Measurements from ENCODE around the gene SLC16A8.

The SLC16A8 gene

DNA sequence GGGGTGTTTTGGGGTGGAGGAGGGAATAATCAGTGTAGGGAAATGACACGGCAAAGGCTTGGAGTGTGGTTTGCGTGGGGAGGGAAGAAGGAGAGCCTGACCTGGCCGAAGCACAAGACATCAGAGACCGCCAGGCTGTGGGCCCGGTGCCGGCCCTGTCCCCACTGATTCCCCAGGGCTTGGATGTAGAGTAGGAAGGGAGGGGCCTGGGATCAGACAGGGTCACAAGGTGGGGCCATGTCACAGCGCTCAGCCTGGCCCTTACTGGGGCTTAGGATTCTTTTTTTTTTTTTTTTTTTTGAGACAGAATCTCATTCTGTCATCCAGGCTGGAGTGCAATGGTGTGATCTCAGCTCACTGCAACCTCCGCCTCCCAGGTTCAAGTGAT is 17.0 kb downstream of the SLC16A8 start:
- no peak for DNase-seq (ENCODE audit: insufficient read length, low spot score)
- no peak for TF ChIP-seq POLR2A (IDR thresholded peaks at IDR 0.05; ENCODE audit: low read depth, low read length)
- no peak for FAIRE-seq

DNA sequence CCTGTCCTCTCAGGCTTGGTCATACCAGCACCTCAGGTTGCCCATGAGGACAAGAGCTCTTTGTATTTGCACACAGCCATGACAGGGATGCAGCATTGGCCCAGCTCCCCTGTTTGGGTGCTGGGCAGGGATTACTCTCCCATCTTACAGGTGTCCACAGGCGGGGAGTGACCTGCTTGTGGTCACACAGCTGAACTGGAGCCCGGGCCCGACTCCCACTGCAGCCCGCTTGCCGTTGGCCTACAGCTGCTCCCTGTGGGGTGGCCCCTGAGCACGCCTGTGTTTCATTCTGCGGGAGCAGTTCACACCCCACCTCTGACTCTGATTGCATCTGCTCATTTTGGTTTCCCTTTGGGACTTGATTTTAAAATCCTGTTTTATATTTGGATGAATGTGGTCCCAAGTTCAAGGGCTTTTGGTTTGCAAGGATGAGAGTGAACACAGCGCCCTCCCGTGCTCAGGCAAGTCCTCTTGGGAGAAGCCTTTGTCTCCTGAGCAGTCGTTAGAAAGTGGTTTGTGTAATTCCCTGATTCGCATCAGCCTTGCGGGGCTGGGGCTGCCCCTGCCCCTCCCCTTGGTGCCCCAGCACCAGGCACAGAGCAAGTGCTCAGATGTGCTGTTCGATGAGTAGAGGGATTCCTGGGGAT is 17.5 kb downstream of the SLC16A8 start:
- FAIRE-seq, result no peak
- DNase-seq (ENCODE audit: insufficient read length, low spot score), result no peak
- no peak for TF ChIP-seq POLR2A (IDR thresholded peaks at IDR 0.05; ENCODE audit: low read depth, low read length)

GRCh38 chr22:38065539-38065938 is 18.4 kb downstream of the SLC16A8 start:
- FAIRE-seq (no peak), DNase-seq (ENCODE audit: insufficient read length, low spot score) (no peak)
- TF ChIP-seq POLR2A (IDR thresholded peaks at IDR 0.05; ENCODE audit: low read depth, low read length), result no peak

DNA sequence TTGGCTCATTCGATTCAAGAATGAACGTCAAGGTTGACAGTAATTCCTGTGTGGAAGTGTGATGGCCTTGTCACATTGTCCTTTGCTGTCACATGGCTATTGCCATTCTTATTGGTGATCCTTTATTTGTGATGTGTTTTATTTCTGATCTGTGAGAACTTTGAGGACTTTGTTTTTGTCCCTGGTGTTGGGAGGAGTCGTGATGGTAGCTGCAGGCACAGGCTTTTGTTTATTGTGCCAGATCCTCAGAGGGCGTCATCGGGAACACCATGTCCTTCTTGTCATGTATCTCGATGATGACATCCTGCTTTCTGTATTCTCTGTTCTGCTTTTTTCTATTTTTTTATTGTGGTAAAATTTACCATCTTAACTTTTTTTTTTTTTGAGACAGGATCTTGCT is 21.2 kb downstream of the SLC16A8 start:
- no peak for TF ChIP-seq POLR2A (IDR thresholded peaks at IDR 0.05; ENCODE audit: low read depth, low read length)
- FAIRE-seq (no peak), DNase-seq (ENCODE audit: insufficient read length, low spot score) (no peak)

DNA sequence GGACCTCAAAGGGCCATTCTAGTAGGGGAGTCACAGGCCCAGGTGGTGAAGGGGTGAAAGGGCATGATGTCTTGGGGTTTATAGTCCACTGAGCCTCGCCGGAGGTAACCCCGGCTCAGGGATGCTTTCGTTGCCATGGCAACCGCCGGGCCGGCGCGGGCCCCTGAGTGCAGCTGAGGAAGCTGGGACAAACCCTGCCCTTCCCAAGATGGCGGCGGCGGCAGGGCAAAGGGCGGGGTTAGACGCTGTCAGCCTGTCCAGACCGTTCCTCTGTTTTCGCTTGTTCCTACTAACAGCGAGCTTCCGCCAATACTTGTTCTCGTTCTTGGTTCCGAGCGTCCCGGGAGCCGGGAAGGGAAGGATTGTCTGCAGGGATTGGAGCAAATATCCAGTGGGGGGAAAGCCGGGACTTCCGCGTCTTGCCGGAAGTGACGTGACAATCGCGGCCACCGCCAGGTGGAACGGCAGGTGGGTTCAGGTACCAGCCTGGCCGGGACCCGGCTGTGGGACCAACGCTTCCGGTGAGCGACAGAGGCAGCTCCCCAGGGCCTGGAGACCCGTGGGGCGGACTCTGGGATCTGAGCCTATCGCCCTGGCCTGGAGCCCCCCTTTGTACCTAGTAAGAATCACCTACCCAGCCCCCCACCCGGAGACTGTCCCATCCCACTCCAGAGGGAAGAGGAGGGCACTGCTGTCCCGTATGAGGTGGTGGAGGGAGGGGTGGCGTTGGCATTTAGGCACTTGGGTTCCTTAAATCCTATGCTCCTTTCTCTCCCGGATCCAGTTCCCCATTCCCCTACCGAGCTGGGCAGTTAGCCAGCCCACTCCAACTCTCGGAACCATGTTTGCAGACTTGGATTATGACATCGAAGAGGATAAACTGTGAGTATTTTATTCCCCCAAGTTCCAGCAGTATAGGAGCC is 26.8 kb downstream of the SLC16A8 start, which contains the start of gene PICK1:
Gene PICK1, plus strand, starts transcription at position 436 of the 923 bp plus-strand sequence. Its CDS starts 406 bp downstream, at position 842.
- no peak for FAIRE-seq
- DNase-seq (ENCODE audit: insufficient read length, low spot score), result peak; percentile 87
- 0 out of 2 replicates have a peak, but pooled peaks have one; percentile 9 for TF ChIP-seq POLR2A (IDR thresholded peaks at IDR 0.05; ENCODE audit: low read depth, low read length)

DNA sequence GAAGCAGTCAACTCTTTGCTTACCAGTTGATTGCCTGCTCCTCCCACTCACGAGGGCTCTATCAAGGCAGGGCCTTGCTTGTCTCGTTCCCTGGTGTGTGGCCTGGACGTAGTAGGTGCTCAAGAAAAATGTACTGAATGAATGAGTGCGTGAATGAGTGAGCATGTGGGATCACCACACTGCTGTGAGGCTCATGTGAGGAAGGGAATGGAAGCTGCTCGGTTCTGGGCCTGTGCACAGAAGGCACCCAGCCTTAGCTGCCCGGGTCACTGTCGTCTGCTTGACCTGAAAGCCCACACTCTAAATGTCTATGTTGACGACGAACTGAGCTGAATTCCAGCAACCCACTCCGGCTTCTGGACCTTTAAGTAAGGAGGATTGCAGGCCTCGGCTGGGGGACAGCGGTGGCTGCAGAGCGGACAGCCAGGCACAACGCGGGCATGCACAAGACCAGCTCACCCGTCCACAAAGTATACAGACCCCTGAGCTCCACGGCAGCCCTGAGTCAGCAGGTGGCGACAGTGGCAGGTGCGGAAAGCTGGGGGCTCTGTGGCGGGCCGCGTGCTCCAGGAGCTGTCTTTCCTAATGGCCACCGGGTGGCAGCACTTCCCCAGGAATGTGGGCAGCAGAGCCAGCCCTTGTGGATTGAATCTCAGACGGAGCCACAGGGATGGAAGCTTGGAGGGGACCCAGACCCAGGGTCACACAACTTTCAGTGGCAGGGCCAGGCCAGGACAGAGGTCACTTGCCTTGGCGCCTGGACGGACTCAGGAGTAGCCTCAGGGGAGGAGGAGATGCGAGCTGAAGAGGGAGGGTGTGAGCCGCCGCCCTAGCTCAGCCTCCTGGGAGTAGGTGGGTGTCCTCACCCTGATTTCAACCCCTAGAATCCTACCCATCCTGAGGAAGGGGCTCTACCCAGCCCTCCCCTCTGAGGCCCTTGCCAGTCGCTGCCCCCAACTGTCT is 31.8 kb downstream of the SLC16A8 start:
- DNase-seq (ENCODE audit: insufficient read length, low spot score), result peak; percentile 62
- no peak for FAIRE-seq
- TF ChIP-seq POLR2A (IDR thresholded peaks at IDR 0.05; ENCODE audit: low read depth, low read length), result no peak

- no peak for FAIRE-seq
- TF ChIP-seq POLR2A (IDR thresholded peaks at IDR 0.05; ENCODE audit: low read depth, low read length), result no peak
Measured at GRCh38 chr22:38051261-38051660, 32.7 kb downstream of the SLC16A8 start.

GRCh38 chr22:38050720-38051119 is 33.3 kb downstream of the SLC16A8 start:
- no peak for FAIRE-seq
- no peak for TF ChIP-seq POLR2A (IDR thresholded peaks at IDR 0.05; ENCODE audit: low read depth, low read length)
- no peak for DNase-seq (ENCODE audit: insufficient read length, low spot score)

More at GRCh38 chr22:38051261-38051660, 32.7 kb downstream of the SLC16A8 start:
- no peak for DNase-seq (ENCODE audit: insufficient read length, low spot score)

GRCh38 chr22:38049812-38050619 is 34.0 kb downstream of the SLC16A8 start:
- FAIRE-seq (no peak), DNase-seq (ENCODE audit: insufficient read length, low spot score) (no peak)
- no peak for TF ChIP-seq POLR2A (IDR thresholded peaks at IDR 0.05; ENCODE audit: low read depth, low read length)

DNA sequence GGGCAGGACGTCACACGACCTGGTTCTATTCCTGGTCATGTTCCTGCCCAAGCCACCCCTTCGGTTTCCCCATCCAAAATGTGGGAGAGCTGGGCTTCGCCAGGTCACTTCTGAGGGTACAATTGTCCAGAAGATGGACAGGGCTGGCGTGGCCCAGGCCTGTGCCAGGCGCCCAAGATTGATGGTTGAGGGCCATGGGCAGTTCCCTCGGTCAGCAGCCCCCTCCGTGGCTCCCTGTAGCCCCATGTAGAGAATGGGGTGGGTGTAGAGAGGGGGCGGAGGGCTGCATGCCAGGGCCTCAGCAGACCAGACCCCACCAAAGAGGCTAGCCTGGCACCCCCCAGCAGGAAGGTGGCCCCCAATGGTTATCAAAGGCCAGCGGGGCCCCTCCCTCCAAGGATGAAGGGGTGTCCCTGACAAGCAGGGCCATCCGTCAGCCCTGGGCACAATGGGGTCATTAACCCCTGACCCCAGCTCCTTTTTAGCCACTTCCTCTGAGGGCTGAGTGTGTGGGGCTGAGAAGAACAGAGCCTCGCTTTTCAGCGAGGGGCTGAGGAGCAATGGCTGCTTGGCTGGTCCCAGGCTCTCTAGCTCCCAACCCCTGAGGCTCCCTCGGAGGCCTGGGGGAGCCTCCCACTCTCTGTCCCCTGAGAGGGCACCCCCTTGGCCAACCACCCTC is 37.8 kb downstream of the SLC16A8 start:
- no peak for DNase-seq (ENCODE audit: insufficient read length, low spot score)
- no peak for TF ChIP-seq POLR2A (IDR thresholded peaks at IDR 0.05; ENCODE audit: low read depth, low read length)
- FAIRE-seq, result no peak

- TF ChIP-seq POLR2A (IDR thresholded peaks at IDR 0.05; ENCODE audit: low read depth, low read length), result no peak
- FAIRE-seq, result no peak
- no peak for DNase-seq (ENCODE audit: insufficient read length, low spot score)
Measured at GRCh38 chr22:38043151-38044039, 40.6 kb downstream of the SLC16A8 start.

DNA sequence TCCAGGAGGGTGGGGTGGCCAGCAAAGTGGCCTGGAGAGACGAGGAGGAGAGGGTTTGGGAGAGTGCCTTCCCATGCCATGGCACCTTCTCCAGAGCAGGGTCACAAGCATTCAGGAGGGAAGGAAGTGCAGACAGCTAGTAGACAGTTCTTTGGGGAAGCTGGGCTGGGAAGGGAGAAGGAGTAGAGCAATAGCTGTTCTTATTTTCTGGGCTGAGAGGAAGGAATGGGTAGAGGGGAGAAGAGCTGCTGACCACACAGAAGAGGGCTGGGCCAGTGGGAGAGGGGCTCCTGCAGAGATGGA is 41.5 kb downstream of the SLC16A8 start:
- TF ChIP-seq POLR2A (IDR thresholded peaks at IDR 0.05; ENCODE audit: low read depth, low read length), result no peak
- FAIRE-seq (no peak), DNase-seq (ENCODE audit: insufficient read length, low spot score) (no peak)

Data from H54 (cell line).